ENCODE data around the gene CHI3L1.

CHI3L1 gene

DNA sequence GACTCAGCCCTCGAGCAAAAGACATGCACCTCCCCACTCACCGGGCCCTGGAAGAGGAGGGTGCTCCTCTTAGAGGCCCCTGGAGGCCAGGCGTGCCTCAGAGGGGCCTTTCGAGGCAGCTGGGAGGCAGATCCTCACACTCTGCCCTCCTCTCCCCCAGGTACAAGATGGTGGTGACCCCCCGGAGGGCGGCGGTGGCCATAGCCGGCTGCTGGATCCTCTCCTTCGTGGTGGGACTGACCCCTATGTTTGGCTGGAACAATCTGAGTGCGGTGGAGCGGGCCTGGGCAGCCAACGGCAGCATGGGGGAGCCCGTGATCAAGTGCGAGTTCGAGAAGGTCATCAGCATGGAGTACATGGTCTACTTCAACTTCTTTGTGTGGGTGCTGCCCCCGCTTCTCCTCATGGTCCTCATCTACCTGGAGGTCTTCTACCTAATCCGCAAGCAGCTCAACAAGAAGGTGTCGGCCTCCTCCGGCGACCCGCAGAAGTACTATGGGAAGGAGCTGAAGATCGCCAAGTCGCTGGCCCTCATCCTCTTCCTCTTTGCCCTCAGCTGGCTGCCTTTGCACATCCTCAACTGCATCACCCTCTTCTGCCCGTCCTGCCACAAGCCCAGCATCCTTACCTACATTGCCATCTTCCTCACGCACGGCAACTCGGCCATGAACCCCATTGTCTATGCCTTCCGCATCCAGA, 21.3 kb downstream of the CHI3L1 start:
- no peaks in the 10 kb centered on the region for H3K9me3 ChIP-seq (ENCODE audit: insufficient read depth, low read length)
- H3K9ac ChIP-seq (ENCODE audit: insufficient read length, low read depth): no peak overlapping the region
- no peak for TF ChIP-seq ZNF274 (IDR thresholded peaks at IDR 0.05; ENCODE audit: low read depth, low read length)
- no peak for TF ChIP-seq SUZ12 (IDR thresholded peaks at IDR 0.05; ENCODE audit: extremely low read depth, insufficient read depth, insufficient read length)
- no peak for TF ChIP-seq YY1 (IDR thresholded peaks at IDR 0.05; ENCODE audit: insufficient read depth, insufficient read length)
- DNase-seq (ENCODE audit: low read depth, low spot score): no peak
- no peaks in the 10 kb centered on the region for H3K27me3 ChIP-seq (ENCODE audit: insufficient read depth, insufficient read length)
- no peak overlapping the region for H3K4me3 ChIP-seq (ENCODE audit: insufficient read length, low read depth)
- peaks cover 6% of the 10 kb centered on the region for H3K4me1 ChIP-seq (ENCODE audit: insufficient read depth, insufficient read length)
- H3K36me3 ChIP-seq (ENCODE audit: insufficient read depth, insufficient read length, low read length): peaks cover 48% of the 10 kb centered on the region

DNA sequence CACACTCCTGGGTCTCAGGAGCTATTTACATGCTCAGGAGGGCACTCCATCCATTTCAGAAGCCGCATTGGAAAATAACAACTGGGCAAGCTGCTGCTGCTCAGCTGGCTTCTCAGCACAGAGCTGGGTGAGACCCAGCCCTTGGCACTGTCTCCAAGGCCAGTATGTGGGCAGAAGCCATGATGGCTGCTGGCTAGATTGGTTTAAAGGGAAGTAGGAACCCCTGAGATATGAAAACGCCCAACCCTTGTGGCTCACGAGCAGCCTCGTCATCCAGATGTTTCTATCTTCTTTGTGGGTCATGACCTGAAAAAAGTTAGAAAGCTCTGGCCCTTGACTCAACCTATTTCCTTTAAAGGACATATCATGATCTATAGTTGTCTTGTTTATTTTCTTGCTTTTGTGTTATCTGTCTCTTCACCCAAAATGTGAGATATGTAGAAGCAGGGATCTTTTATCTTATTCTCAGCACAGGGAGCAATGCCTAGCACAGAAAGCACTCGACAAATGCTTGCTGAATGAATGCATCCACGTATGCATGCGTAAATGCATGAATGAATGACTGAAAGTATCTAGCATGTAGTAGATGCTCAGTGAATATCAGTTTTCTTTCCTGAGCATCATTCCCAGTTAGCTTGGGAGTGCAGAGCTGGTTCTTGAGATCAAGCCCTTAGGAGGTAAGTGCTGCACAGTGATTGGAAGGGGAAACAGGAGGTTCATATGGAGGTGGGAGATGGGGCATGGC, 22.4 kb downstream of the CHI3L1 start:
- peaks cover 9% of the 10 kb centered on the region for H3K4me1 ChIP-seq (ENCODE audit: insufficient read depth, insufficient read length)
- H3K9me3 ChIP-seq (ENCODE audit: insufficient read depth, low read length): no peaks in the 10 kb centered on the region
- DNase-seq (ENCODE audit: low read depth, low spot score): no peak
- H3K4me3 ChIP-seq (ENCODE audit: insufficient read length, low read depth): no peak overlapping the region
- TF ChIP-seq ZNF274 (IDR thresholded peaks at IDR 0.05; ENCODE audit: low read depth, low read length): no peak
- no peak for TF ChIP-seq SUZ12 (IDR thresholded peaks at IDR 0.05; ENCODE audit: extremely low read depth, insufficient read depth, insufficient read length)
- no peak for TF ChIP-seq YY1 (IDR thresholded peaks at IDR 0.05; ENCODE audit: insufficient read depth, insufficient read length)
- peaks cover 46% of the 10 kb centered on the region for H3K36me3 ChIP-seq (ENCODE audit: insufficient read depth, insufficient read length, low read length)
- H3K27me3 ChIP-seq (ENCODE audit: insufficient read depth, insufficient read length): no peaks in the 10 kb centered on the region
- H3K9ac ChIP-seq (ENCODE audit: insufficient read length, low read depth): no peak overlapping the region

DNA sequence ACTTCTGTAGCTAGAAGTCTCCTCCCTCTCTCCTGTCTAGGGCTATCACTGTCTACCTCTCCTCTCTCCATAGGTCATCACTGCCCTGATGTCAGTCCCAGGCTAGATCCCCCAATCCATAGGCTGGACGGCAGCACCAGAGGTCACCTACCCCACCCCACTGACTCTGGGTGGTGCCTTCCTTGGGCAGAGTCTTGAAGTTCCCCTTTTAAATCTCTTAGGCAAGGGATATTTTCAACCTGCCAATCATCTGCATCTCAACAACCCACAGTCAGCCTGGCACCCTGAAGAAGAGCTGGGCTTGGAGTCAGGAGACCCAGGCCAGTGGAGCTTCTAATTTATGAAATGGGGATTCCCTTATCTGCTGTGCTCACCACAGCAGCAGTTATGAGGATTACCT, 24.1 kb downstream of the CHI3L1 start:
- Histone ChIP-seq H3K9me3 (ENCODE audit: insufficient read depth, low read length) (no peaks in the 10 kb centered on the region), H3K4me3 (ENCODE audit: insufficient read length, low read depth) (no peak overlapping the region), H3K9ac (ENCODE audit: insufficient read length, low read depth) (no peak overlapping the region), H3K27me3 (ENCODE audit: insufficient read depth, insufficient read length) (no peaks in the 10 kb centered on the region), H3K4me1 (ENCODE audit: insufficient read depth, insufficient read length) (peaks cover 9% of the 10 kb centered on the region), H3K36me3 (ENCODE audit: insufficient read depth, insufficient read length, low read length) (peaks cover 37% of the 10 kb centered on the region)
- TF ChIP-seq SUZ12 (IDR thresholded peaks at IDR 0.05; ENCODE audit: extremely low read depth, insufficient read depth, insufficient read length): no peak
- no peak for DNase-seq (ENCODE audit: low read depth, low spot score)

DNA sequence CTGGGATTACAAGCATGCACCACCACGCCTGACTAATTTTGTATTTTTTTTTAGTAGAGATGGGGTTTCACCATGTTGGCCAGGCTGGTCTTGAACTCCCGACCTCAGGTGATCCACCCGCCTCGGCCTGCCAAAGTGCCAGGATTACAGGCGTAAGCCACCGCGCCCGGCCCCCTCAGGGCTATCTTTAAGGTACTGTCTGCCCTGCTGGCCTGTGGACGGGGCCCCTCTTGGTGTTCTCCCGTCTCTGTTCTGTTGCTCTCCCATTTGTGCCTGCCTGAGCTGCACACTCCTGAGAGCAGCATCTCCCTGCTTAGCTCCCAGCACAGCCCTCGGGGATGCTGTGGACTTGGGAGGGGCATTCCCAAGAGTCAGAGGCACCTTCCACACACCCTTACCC, 24.8 kb downstream of the CHI3L1 start:
- Histone ChIP-seq H3K9ac (ENCODE audit: insufficient read length, low read depth) (no peak overlapping the region), H3K4me3 (ENCODE audit: insufficient read length, low read depth) (no peak overlapping the region), H3K9me3 (ENCODE audit: insufficient read depth, low read length) (no peaks in the 10 kb centered on the region), H3K27me3 (ENCODE audit: insufficient read depth, insufficient read length) (no peaks in the 10 kb centered on the region), H3K4me1 (ENCODE audit: insufficient read depth, insufficient read length) (peaks cover 8% of the 10 kb centered on the region), H3K36me3 (ENCODE audit: insufficient read depth, insufficient read length, low read length) (peaks cover 43% of the 10 kb centered on the region)
- DNase-seq (ENCODE audit: low read depth, low spot score): no peak
- TF ChIP-seq SUZ12 (IDR thresholded peaks at IDR 0.05; ENCODE audit: extremely low read depth, insufficient read depth, insufficient read length) (no peak), ZNF274 (IDR thresholded peaks at IDR 0.05; ENCODE audit: low read depth, low read length) (no peak), YY1 (IDR thresholded peaks at IDR 0.05; ENCODE audit: insufficient read depth, insufficient read length) (no peak)

DNA sequence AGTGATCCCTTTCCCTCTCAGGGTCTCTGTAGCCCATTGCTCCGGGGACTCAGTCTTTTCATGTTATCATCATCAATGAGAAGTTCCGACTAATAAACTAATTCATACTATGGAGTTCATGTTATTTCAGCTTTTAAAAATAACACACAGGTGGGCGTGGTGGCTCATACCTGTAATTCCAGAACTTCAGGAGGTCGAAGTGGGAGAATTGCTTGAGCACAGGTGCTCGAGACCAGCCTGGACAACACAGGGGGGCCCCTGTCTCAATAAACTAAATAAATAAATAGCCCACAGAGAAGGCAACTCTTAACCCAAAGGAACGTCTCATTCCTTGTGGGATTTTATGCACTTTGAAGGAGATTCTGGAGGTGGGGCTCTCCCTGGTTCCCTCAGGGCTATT, 25.3 kb downstream of the CHI3L1 start:
- Histone ChIP-seq H3K27me3 (ENCODE audit: insufficient read depth, insufficient read length) (no peaks in the 10 kb centered on the region), H3K9me3 (ENCODE audit: insufficient read depth, low read length) (no peaks in the 10 kb centered on the region), H3K36me3 (ENCODE audit: insufficient read depth, insufficient read length, low read length) (peaks cover 42% of the 10 kb centered on the region), H3K4me1 (ENCODE audit: insufficient read depth, insufficient read length) (peaks cover 4% of the 10 kb centered on the region), H3K9ac (ENCODE audit: insufficient read length, low read depth) (no peak overlapping the region), H3K4me3 (ENCODE audit: insufficient read length, low read depth) (no peak overlapping the region)
- no peak for DNase-seq (ENCODE audit: low read depth, low spot score)
- TF ChIP-seq SUZ12 (IDR thresholded peaks at IDR 0.05; ENCODE audit: extremely low read depth, insufficient read depth, insufficient read length) (no peak), ZNF274 (IDR thresholded peaks at IDR 0.05; ENCODE audit: low read depth, low read length) (no peak), YY1 (IDR thresholded peaks at IDR 0.05; ENCODE audit: insufficient read depth, insufficient read length) (no peak)

DNA sequence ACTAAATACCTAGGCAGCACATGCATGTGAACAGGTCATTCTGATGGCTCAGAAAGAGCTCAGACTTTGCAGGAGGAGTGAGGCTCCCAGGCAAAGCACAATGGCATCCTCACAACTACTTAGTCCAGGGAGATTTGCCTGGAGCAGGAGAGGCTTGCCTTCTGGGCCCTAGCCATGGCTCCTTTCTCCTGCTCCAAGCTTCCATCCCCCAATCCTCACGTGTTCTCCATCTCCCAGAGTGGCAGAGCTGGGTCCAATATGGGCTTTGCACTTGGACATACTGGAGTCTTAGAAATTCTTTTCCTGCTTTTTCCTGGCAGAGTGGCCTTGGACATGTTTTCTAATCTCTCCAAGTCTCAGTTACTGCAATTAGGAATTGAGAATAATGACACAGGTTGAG, 26.7 kb downstream of the CHI3L1 start:
- TF ChIP-seq SUZ12 (IDR thresholded peaks at IDR 0.05; ENCODE audit: extremely low read depth, insufficient read depth, insufficient read length): no peak
- TF ChIP-seq ZNF274 (IDR thresholded peaks at IDR 0.05; ENCODE audit: low read depth, low read length): no peak
- TF ChIP-seq YY1 (IDR thresholded peaks at IDR 0.05; ENCODE audit: insufficient read depth, insufficient read length): no peak
- no peak overlapping the region for H3K4me3 ChIP-seq (ENCODE audit: insufficient read length, low read depth)
- no peaks in the 10 kb centered on the region for H3K27me3 ChIP-seq (ENCODE audit: insufficient read depth, insufficient read length)

DNA sequence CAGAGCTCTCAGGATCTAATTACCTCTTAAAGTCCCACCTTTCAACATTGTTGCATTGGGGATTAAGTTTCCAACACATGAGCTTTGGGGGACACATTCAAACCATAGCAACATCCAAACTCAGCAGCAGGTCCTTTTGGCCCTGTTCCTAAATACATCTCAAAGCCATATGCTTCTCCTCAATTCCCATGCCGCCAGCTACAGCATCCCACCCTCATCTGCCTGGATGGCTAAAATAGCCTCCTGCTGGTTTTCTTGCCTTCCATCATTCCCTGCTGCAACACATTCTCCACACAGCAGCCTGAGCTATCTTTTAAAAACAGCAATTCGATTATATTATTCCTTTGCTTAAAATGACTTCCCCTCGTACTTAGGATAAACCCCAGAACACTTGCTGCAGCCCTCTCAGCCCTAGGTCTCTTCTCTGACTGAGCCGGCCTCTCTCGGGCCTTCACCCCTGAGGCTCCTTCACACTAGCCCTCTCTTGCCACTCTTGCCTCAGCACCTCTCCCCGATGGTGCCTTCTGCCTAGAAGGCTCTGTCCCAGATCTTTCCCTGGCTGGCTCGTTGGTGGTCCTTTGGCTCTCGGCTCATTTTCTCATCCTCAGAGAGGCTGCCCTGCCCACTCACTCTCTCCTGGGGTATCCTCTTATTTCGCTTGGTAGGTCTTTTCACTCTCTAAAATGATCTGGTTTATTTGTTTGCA, 27.4 kb downstream of the CHI3L1 start:
- no peak for DNase-seq (ENCODE audit: low read depth, low spot score)
- Histone ChIP-seq H3K27me3 (ENCODE audit: insufficient read depth, insufficient read length) (no peaks in the 10 kb centered on the region), H3K9ac (ENCODE audit: insufficient read length, low read depth) (no peak overlapping the region), H3K4me1 (ENCODE audit: insufficient read depth, insufficient read length) (peaks cover 14% of the 10 kb centered on the region), H3K36me3 (ENCODE audit: insufficient read depth, insufficient read length, low read length) (peaks cover 31% of the 10 kb centered on the region), H3K4me3 (ENCODE audit: insufficient read length, low read depth) (no peak overlapping the region), H3K9me3 (ENCODE audit: insufficient read depth, low read length) (no peaks in the 10 kb centered on the region)
- TF ChIP-seq ZNF274 (IDR thresholded peaks at IDR 0.05; ENCODE audit: low read depth, low read length): no peak
- no peak for TF ChIP-seq YY1 (IDR thresholded peaks at IDR 0.05; ENCODE audit: insufficient read depth, insufficient read length)
- TF ChIP-seq SUZ12 (IDR thresholded peaks at IDR 0.05; ENCODE audit: extremely low read depth, insufficient read depth, insufficient read length): no peak

More for the DNA sequence above, 26.7 kb downstream of the CHI3L1 start:
- peaks cover 31% of the 10 kb centered on the region for H3K36me3 ChIP-seq (ENCODE audit: insufficient read depth, insufficient read length, low read length)
- H3K9me3 ChIP-seq (ENCODE audit: insufficient read depth, low read length): no peaks in the 10 kb centered on the region
- no peak overlapping the region for H3K9ac ChIP-seq (ENCODE audit: insufficient read length, low read depth)
- no peak for DNase-seq (ENCODE audit: low read depth, low spot score)
- H3K4me1 ChIP-seq (ENCODE audit: insufficient read depth, insufficient read length): peaks cover 9% of the 10 kb centered on the region
